Mesothelial cell of epicardium (in vitro differentiated cells): ENCODE measurements around the gene PRH2. TPM values are rescaled to one million over a fixed set of nuclear protein-coding genes. Genes with fewer than 3 reads are reported as not detected.

ENCODE experiments used
- DNase-seq, 2 experiments: peaks; one replicate each; pipeline ENCODE4 v3.0.0; 2021; ENCODE audit warnings: low spot score in 2 of 2; ENCODE audit not compliant: unreplicated experiment in 2 of 2
- H3K27ac Mint-ChIP-seq: 2 replicates; pipeline ENCODE4 v1.8.0; 2021; ENCODE audit warnings: mixed read lengths
- H3K27me3 Mint-ChIP-seq: 2 replicates; pipeline ENCODE4 v1.8.0; 2021; ENCODE audit warnings: low read depth, mixed read lengths
- H3K36me3 Mint-ChIP-seq: 2 replicates; pipeline ENCODE4 v1.8.0; 2021; ENCODE audit warnings: mixed read lengths
- H3K4me1 Mint-ChIP-seq: 2 replicates; pipeline ENCODE4 v1.8.0; 2021; ENCODE audit warnings: mixed read lengths
- H3K4me3 Mint-ChIP-seq: 2 replicates; pipeline ENCODE4 v1.8.0; 2021; ENCODE audit warnings: mild to moderate bottlenecking, moderate library complexity, mixed read lengths
- H3K9me3 Mint-ChIP-seq: 2 replicates; pipeline ENCODE4 v1.8.0; 2021; ENCODE audit warnings: mixed read lengths
- total RNA-seq: library from RNA; stranded (reverse); gene quantifications from 3 replicates; pipeline ENCODE4 v1.2.1, GENCODE V29; 2021
- TF ChIP-seq, protein P1 (sequence below): fragments of 200-600 bp; sonication (generic); IDR thresholded peaks from one replicate; pipeline ENCODE4 v1.5.0; 2021; ENCODE audit warnings: antibody characterized with exemption; ENCODE audit not compliant: unreplicated experiment

PRH2 gene
- total RNA-seq, 1 donor from 2014 or later, result not detected

DNA sequence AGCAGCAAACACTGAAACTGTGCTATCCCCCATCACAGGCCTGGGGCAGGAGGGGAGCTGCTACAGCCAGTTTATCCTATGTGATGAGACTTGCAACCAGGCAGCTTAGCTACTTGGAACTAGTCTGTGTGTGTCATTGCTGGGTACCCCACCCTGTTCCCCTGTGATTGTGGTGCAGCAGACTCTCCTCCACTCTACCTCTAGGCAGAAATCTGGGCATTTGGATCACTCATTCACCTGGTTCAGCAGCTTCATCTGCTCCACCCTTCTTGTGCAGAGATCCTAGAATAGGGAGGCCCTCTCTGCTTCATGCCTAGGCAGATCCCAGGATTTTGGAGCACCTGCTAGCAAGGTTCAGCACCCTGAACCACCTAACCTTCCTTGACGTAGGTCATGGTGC, 28.5 kb upstream of the PRH2 start:
- TF ChIP-seq, protein P1, sequence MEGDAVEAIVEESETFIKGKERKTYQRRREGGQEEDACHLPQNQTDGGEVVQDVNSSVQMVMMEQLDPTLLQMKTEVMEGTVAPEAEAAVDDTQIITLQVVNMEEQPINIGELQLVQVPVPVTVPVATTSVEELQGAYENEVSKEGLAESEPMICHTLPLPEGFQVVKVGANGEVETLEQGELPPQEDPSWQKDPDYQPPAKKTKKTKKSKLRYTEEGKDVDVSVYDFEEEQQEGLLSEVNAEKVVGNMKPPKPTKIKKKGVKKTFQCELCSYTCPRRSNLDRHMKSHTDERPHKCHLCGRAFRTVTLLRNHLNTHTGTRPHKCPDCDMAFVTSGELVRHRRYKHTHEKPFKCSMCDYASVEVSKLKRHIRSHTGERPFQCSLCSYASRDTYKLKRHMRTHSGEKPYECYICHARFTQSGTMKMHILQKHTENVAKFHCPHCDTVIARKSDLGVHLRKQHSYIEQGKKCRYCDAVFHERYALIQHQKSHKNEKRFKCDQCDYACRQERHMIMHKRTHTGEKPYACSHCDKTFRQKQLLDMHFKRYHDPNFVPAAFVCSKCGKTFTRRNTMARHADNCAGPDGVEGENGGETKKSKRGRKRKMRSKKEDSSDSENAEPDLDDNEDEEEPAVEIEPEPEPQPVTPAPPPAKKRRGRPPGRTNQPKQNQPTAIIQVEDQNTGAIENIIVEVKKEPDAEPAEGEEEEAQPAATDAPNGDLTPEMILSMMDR, result no peak
- Mint-ChIP-seq H3K27ac (no peak overlapping the region), H3K9me3 (peaks cover 46% of the 10 kb centered on the region), H3K27me3 (no peaks in the 10 kb centered on the region), H3K4me1 (no peaks in the 10 kb centered on the region), H3K4me3 (no peak overlapping the region), H3K36me3 (peaks cover 44% of the 10 kb centered on the region)
- no peak for DNase-seq

- H3K4me3 Mint-ChIP-seq, result no peak overlapping the region
- TF ChIP-seq, protein P1, result no peak
- H3K27me3 Mint-ChIP-seq, result no peaks in the 10 kb centered on the region
- H3K36me3 Mint-ChIP-seq, result peaks cover 47% of the 10 kb centered on the region
- H3K27ac Mint-ChIP-seq, result no peak overlapping the region
- H3K9me3 Mint-ChIP-seq, result peaks cover 50% of the 10 kb centered on the region
- DNase-seq, result no peak
- no peaks in the 10 kb centered on the region for H3K4me1 Mint-ChIP-seq
Measured at GRCh38 chr12:10900972-10901371, 28.1 kb upstream of the PRH2 start.

DNA sequence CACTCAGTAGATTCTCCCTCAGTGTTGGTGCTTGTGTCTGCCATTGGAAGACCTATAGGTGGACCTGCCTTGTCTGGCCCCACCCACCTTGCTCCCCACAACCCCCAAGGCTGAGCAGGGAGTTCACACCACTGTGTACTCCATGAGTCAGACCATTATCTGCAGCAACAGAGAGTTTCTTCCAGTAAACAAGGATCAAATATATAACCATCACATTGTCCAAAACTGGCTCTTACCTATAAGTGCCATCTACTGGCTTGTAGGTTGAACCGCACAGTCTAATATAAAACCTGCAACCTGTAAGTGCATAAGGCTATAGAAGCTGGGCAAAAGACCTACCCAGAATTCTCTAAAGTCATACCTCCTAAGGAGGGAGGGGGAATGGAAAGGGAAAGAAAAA, 27.6 kb upstream of the PRH2 start:
- Mint-ChIP-seq H3K27me3 (no peaks in the 10 kb centered on the region), H3K4me1 (no peaks in the 10 kb centered on the region), H3K36me3 (peaks cover 48% of the 10 kb centered on the region), H3K9me3 (peaks cover 51% of the 10 kb centered on the region), H3K27ac (no peak overlapping the region), H3K4me3 (no peak overlapping the region)
- no peak for DNase-seq
- TF ChIP-seq, protein P1, result no peak

- H3K4me1 Mint-ChIP-seq, result no peaks in the 10 kb centered on the region
- no peak overlapping the region for H3K4me3 Mint-ChIP-seq
- H3K36me3 Mint-ChIP-seq, result peaks cover 52% of the 10 kb centered on the region
- no peak for DNase-seq
- no peak overlapping the region for H3K27ac Mint-ChIP-seq
- H3K27me3 Mint-ChIP-seq, result no peaks in the 10 kb centered on the region
- TF ChIP-seq, protein P1, result no peak
- H3K9me3 Mint-ChIP-seq, result peaks cover 53% of the 10 kb centered on the region
Measured at GRCh38 chr12:10904686-10905085, 24.4 kb upstream of the PRH2 start.

DNA sequence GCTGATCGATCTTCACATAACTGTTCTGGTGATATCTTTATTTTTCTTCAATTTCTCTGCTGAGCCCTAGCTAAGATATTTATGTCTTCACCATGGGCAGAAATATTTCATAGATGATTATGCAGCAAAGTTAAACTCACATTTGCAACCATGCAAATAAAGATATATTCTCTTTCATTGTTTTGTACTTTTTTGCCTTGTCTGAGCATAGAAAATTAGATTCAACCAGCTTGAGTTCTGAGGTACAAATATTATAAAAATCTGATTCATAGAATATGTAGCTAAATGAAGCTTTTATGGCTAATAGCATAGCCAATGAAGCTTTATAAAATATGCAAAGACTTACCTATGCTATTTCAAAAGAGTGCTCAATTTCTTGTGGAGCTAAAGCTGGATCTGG, 19.6 kb upstream of the PRH2 start, which contains the start of gene TAS2R13:
Gene TAS2R13, minus strand, starts transcription at position 101 of the 400 bp plus-strand sequence. CDS start 264 bp downstream, outside the sequence.
- TF ChIP-seq, protein P1, result no peak
- H3K27me3 Mint-ChIP-seq, result no peaks in the 10 kb centered on the region
- H3K36me3 Mint-ChIP-seq, result peaks cover 24% of the 10 kb centered on the region
- no peak within 1 kb of the TSS for H3K4me3 Mint-ChIP-seq
- DNase-seq, result no peak
- no peak within 1 kb of the TSS for H3K27ac Mint-ChIP-seq
- no peaks in the 10 kb centered on the region for H3K4me1 Mint-ChIP-seq
- H3K9me3 Mint-ChIP-seq, result peaks cover 22% of the 10 kb centered on the region

GRCh38 chr12:10910380-10910779, 18.7 kb upstream of the PRH2 start:
- Mint-ChIP-seq H3K36me3 (peaks cover 16% of the 10 kb centered on the region), H3K4me1 (no peaks in the 10 kb centered on the region), H3K9me3 (peaks cover 14% of the 10 kb centered on the region), H3K27me3 (no peaks in the 10 kb centered on the region), H3K4me3 (no peak overlapping the region), H3K27ac (no peak overlapping the region)
- DNase-seq, result no peak
- TF ChIP-seq, protein P1, result no peak
